DMS 273 (cell line): Measurements from ENCODE around the gene TMEM266.

Experiments used
- DNase-seq: peaks from one replicate; lab custom pipeline; 2025; ENCODE audit not compliant: unreplicated experiment; lab: John Stamatoyannopoulos, UW

Gene TMEM266

DNA sequence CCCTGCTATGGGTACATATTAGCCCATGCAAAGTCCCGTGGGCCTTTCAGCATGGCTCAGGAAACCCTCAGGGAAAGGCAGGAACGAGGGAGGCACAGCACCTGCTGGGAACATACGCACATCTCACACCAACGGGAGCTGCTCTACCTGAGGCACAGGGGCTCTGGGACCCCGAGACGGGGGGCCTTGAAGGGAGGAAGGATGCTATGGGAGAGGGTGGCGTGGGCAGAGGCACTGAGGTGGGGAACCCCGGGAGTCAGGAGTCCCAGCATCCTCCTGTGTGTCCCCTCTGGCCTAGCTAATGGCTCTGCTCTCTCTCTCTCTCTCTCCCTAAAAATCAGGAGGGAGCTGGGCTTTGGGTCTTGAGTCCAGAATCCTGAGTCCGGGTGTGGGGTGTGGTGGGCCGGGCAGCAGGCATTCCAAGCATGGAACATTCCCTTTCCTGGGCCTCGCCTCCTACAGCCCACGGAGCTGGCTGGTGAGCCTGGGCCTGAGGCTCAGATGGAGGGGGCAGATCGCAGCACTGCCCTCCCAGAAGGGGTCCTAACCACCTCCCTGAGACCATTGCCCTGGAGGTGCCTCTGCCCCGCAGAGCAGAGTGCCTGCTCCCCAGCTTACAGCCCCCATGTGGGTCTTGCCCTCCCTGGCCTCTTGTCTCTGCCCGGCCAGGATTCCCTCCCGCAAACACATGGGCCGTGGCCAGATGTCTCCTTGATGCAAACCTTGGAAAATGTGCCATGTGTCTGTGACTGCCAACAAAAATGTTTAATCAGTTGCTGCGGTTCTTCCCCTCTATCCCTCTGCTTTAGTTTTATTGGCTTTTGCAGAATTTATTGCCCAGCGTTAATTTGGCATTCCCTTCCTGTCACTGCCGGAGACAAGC is 101.6 kb downstream of the TMEM266 start:
- DNase-seq = peak; percentile 73

DNA sequence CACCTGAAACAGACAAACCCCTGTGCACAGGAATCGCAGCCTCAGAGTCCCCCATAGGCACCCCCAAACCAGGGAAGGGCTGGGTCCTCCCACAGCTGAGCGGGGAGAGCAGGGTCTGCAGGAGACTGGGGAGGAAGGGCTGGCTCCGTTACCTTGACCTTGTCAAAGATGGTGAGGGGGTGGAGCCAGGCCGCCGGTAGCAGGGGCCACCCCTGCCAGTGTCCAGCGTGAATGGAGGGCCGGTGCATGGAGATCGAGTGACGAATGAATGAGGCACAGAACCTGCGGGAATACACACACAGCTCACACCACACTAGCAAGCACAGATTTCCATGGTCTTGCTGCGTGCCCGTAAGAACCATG is 102.2 kb downstream of the TMEM266 start:
- no peak for DNase-seq

DNA sequence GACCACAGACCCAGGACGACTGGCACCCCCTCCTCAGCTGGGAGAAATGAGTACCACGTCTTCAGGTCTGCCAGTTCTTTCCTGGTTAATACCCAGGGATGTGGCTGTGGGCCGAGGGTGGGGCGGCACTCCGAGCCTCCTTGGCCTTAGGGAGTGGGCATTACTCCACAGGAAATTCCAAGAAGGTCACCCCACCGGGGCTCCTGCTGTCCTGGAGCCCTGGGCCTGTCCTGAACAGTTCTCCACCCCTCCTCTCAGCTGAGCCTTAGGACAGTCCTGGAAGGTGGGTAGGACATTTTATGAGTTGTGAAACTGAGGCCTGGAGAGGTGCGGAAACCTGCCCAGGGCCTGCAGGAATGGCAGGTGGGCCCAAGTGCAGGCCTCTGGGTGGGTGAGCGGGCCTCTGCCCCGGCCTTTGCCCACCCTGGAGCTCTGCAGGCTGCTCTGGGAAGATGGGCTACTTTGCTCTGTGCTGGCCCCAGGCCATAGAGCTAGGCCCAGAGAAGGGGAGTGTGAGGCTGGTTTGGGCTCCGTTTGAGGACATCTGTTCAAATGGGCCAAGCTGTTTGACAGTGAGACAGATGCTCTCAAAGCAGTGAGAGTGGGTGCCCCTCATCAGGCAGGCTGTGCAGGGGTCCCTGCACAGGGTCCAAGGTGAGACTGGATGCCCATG is 103.1 kb downstream of the TMEM266 start:
- peak; percentile 90 for DNase-seq

DNA sequence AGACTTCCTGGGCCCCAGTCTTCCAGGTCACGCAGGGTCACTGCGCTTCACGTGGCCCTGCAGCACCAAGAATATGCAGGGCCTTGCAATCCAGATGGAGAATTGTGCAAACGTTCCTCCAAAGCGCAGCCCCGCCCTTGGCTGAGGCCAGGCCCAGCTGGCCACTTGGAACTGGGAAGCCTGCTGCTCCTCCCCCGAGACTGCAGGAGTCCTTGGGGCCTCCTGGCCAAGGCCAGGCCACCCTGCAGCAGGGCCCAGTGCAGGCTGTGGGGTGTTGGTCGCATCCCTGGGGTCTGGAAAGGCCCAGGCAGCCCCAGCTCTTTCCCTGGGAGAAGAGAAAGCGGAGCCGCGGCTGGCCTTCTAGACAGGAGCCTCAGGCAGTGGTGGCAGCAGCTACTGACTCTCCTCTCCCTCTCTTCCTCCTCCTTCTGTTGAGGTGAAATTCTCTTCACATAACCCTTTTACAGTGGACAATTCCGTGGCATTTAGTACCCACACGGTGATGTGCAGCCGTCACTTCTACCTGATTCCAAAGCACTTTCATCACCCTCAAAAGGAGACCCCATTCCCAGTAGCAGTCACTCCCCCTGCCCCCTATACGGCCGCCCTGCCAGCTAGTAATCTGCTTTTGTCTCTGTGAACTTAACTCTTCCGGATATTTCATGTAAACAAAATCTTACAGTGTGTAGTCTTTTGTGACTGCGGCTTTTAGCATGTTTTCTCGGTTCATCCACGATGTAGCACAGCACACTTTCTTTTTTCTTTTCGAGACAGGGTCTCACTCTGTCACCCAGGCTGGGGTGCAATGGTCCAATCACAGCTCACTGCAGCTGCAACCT is 103.9 kb downstream of the TMEM266 start:
- DNase-seq = peak; percentile 90

DNA sequence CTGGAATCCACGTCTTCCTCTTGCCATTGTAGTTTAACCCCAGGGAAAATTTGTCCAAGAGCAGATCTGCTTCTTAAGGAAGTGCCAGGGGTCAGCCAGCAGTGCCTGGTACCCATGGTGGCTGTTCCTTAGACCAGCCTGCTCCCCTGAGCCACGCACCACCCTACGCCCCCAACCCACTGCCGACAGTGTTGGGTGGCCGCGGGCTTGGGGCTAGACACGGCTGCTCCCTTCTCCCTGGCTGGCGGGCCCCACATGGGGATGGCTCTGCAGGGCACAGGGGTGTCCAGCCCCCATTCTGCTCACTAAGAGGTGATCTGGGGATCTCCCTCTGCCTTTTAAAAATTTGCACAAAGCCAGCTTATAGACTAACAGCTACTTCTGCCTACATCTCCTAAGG is 104.8 kb downstream of the TMEM266 start:
- DNase-seq = no peak

DNA sequence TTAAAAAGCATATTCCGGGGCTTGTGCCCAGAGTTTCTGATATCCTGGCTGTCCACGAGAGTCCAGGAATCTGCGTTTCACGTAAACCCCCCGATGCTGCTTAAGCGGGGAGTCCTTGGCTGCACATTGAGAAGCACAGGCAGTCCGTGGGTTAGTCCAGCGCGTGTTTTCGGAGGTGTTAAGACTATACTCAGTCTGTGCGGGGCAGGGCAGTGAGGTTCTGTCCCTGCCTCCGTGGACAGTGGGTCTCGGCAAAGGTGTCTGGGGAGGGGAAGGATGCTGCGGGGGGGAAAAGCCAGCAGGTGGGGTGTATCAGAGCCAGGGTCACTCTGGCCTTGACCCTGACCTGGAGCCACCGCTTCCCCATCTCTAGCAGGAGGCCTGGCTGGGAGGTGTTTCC is 106.2 kb downstream of the TMEM266 start:
- no peak for DNase-seq

DNA sequence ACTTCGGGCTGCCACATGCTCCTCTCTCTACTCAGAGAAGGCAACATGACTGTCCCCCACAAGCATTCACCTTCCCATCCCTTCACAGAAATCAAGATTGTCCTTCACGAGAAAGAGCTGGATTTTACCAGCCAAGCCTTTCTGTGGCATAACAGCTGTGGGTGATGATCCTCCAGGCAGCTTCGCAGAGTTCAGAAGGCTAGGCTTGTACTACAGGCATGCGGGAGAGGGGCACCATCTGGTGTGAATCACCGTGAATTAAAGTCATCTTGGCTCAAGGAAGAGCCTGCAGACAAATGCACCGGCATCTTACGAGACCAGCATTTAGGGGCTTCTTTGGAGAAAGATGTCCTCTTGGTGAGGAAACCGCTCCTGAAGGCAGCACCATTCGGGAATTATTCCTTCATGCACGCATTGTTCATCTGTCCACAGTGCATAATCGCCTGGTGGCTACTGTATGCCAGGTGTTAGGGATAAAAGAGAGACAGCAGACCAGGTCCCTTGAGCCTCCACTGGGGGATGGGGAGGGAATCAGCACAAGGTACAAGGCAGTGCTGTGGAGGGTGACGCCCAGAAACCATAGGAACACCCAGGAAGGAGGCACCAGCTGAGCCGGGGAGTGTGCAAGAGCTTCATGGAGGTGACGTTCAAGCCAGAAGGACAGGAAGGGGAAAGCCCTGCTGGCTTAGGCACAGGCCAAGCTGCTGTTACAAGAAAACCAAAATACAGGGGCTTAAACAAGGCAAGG is 108.6 kb downstream of the TMEM266 start:
- peak; percentile 85 for DNase-seq

DNA sequence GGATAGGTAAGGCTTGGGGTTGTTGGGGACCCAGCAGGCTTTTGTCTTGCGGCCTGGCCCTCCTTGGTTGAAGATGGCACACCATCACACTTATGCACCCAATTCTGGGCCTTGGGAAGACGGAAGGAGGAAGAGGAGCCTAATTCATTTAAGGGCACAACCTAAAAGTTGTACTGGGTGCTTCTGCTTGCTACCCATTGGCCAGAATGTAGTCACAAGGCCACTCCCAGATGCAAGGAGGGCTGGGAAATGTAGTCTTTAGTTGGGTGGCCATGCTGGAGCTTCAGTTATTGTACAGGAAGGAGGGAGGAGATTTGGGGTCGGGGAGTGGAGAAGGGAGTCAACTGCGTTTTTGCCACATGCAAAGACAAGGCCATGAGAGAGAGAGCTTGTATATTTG is 109.2 kb downstream of the TMEM266 start:
- DNase-seq = peak; percentile 77

DNA sequence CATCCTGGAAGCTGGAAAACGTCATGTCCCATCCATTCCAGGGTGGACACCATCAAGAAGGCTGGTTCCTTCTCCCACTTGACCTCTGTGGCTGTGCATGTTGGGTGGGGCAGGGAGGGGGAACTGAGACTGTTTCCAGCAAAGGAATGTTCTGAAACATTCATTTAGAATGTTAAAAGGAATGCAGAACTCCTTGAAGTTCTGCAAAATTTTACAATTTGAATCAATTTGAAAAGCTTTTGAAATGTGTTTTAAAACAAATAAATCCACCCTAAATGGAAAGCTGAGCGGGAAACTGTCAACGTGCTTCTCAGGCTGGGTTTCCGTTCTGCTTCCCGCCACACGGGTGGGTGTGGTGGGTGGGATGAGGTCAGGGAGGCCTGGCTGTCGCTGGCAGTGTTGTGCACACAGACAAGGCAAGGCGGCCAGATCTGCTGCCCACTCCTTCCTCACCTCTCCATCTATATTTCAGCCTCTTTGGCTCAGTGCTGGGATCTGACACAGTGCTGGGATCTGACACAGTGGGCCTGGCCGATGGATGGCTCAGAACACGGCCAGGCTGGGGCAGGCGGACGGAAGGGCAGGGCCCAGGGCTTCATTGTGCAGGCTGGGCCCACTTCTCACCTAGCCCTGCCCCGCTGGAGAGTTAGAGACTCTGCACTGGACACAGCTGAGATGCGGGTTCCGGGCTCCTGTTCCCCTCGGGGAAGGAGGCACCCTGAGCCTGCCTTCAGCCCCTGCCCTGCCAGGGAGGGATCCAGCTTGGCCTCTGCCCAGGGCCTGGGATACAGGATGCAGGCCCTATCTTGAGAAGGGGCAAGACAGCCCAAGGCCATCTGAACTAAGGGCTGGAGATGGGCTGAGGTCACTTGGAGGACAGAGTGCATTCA is 110.4 kb downstream of the TMEM266 start:
- no peak for DNase-seq

DNA sequence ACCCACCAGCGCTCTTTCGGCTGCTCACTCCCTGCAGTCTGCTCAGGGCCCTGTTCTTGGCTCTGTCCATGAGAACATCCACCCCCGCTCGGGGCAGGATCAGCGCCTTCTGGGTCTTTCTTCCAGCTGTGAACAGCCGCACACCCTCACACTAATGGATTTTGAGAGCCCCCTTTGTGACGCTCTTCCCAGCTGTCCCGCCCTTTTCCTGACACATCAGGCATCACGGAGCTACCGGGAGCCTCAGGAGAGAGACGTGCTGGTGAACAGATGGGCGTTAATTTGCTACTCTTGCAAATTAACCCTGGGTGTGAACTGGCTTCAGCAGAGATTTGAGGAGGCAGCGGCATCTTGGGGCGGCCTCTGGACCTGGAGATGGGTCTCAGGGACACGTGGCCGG is 113.0 kb downstream of the TMEM266 start:
- DNase-seq = peak; percentile 72

DNA sequence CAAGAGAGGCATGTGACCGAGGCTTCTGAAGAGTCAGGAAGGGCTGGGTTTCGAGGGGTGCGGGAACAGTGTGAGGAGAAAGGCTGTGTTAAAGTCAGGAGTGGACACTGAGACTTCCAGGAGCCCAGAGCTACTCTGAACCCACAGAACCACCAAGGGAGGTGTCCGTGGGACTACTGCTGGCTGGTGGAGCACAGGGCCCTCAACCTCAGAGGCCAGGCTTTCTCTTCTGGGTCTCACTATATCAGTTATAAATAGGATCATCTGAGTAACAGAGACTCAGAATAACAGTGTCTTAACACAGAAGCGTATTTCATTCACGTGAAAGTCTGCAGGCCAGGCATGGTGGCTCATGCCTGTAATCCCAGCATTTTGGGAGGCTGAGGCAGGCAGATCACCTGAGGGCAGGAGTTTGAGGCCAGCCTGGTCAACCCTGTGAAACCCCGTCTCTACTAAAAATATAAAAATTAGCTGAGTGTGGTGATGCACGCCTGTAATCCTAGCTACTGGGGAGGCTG is 113.6 kb downstream of the TMEM266 start:
- DNase-seq = no peak

DNA sequence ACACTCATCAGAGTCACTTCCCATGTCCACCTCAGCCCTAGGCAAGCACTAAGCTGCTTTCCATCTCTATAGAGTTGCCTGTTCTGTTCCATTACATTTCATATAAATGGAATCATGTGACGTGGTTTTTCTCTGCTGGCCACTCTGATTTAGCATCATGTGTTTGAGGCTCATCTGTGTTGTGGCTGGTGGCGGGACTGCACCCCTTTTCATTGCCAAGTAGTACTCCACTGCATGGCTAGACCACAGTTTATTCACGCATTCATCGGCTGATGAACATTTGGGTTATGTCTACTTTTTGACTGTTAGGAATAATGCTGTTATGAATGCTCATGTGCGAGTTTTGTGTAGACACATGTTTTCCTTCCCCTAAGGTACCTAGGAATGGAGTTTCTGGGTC is 114.9 kb downstream of the TMEM266 start:
- no peak for DNase-seq

DNA sequence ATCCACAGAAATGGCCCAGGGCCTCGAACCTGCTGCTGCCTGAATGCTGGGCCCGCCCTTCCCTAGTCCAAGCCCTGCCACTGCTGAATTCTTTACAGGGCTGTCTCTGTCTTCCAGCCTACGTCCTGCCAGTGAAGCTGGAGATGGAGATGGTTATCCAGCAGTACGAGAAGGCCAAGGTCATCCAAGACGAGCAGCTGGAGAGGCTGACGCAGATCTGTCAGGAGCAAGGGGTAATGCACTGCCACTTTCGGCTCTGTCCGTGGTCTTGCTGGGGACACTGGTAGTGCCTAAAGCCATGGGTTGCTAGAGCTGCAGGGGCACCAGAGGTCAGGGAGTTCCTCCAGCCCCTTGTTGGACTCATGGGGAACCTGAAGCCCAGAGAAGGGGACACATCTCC is 115.7 kb downstream of the TMEM266 start:
- DNase-seq = no peak

DNA sequence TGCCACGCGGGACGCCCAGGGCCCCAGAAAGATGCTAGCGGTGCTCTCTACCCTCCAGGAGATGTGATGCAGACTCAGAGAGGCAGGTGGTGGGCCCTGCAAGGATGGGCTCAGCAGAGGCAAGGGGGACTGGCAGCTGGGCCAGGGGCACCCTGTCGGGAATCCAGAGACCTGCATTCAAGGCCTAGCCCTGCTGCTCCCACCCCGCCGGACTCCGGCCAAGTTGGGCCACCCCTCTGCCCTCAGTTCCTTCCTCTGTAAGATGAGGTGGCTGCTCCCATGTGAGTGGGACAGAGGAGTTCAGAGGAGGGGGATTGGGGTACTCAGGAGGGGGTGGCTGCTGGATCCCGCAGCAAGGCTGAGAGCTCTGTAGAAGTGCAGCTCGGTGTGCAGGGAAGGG is 116.3 kb downstream of the TMEM266 start:
- no peak for DNase-seq

DNA sequence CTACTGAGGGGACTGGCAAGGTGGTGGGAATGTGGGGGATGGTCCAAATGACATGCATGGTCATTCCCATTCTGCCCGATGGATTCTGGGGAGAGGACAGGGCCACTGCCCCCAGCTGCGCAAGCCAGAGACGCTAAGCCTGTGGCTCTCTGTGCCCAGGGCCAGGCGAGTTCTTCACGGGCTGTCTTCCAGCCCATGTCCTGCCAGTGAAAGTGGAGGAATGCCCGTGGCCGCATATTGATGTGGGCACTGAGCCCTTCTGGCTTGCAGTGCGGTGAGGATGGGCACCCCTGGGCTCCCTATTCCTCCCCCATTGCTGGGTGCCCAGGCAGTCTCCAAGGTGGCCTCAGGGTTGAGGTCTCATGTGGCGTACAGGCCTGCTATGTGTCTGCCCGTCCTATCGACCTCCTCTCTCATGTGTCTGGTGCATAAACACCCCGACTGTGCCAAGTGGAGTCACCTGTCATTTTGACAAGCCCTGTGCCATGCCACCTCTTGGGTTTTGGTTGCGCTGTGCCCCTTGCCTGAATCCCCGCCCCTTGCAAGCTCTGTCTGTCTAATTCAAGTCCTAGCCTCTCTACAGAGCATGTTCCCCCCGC is 116.8 kb downstream of the TMEM266 start:
- no peak for DNase-seq

DNA sequence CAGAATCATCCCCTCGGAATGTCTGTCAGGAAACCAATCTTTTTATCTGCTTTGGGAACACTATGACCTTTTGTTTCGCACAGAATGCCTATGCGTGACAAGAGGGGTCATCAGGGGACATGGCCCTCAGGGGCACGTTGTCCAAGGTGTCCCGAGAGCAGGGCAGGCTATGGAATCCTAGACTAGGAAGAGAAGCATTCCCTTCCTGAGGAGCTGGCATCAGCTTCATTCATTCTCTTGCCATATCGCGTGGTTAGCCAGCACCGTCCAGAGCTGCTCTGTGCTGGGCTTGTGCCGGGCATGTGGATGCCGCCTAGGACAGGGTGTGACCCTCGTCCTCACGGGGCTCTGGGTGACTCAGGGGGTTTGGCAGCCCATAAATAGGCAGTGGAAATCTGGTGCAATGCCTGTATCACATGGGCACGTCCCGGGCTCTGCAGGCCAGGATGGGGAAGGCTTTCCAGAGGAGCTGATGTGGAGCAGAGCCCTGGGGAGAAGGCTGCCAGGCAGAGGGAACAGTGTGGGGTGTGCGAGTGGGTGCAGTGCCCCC is 117.8 kb downstream of the TMEM266 start:
- no peak for DNase-seq

DNA sequence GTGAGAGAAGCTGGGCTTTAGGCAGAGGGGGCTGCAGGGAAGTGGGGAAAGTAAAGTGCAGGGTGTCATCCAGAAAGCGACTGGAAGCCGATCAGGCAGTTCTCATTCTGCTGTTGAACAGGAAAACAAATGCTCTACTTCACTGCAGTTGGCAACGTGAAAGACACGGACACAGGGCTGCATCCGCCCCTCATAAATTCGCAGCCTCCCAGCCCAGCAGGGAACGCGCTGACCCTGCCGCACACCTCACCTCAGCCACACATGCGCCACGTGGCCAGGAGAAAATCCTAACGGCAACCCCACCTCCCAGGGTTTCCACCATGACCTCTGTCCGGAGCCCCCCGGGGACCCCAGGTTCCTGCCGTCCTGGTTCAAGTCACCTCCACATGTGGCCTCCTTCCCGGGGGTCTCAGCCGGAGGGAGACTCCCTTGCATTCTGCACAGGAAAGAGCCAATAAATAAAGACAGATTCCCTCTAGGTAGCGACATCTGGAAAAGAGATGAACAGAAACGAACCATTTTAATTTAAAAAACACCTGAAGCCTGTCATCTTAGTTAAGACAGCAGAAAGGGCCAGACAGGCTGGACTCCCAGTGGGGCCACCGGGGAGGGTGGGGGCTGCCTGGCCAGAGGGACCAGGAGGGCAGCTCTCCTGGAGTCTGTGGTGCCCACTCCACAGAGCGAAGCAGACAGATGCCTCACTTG is 118.7 kb downstream of the TMEM266 start:
- no peak for DNase-seq

DNA sequence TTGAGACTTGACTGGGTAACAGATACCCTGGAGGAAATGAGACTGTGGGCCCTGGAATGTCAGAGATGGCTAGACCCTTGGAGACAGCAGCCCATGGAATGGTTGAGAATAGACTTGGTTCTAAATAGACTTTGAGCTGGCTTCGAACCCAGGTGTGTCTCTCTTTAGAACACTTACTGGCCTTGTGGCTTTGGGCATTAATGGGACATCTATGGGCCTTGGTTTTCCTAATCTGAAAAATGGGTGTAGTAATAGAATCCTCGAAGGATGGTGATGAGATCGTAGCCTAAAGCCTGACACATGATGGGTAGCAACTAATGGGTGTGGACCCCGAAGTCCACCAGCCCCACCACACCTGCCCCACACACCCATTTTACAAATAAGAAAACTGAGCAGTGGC is 119.2 kb downstream of the TMEM266 start:
- DNase-seq = no peak
